ENCODE measurements around the gene ACOT4.
"Not testable (repeated sequence)": the region's sequence is repeated elsewhere in the genome, so short reads cannot be mapped to it uniquely, and the experiment has no call there.

The ACOT4 gene, protein sequence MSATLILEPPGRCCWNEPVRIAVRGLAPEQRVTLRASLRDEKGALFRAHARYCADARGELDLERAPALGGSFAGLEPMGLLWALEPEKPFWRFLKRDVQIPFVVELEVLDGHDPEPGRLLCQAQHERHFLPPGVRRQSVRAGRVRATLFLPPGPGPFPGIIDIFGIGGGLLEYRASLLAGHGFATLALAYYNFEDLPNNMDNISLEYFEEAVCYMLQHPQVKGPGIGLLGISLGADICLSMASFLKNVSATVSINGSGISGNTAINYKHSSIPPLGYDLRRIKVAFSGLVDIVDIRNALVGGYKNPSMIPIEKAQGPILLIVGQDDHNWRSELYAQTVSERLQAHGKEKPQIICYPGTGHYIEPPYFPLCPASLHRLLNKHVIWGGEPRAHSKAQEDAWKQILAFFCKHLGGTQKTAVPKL

DNA sequence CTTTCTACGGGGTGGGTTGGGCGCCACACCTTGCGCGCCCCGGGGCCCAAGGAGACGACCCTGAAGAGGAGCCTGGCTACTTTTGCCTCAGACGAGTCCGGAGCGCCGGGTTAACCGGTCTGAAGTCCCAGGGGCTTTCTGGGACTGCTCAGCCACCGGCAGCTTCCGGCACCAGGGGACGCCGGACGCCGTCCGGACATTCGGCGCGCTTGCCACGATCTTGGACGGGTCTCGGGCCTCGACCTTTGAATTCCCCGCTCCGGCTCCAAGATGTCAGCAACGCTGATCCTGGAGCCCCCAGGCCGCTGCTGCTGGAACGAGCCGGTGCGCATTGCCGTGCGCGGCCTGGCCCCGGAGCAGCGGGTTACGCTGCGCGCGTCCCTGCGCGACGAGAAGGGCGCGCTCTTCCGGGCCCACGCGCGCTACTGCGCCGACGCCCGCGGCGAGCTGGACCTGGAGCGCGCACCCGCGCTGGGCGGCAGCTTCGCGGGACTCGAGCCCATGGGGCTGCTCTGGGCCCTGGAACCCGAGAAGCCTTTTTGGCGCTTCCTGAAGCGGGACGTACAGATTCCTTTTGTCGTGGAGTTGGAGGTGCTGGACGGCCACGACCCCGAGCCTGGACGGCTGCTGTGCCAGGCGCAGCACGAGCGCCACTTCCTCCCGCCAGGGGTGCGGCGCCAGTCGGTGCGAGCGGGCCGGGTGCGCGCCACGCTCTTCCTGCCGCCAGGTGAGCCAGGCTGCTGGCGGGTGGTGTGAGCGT, at the start of gene ACOT4:
ACOT4 (plus strand) TSS at position 184 of the 760 bp plus-strand sequence; CDS start at position 271, 87 bp downstream.
- DNase-seq = peak; percentile 34 to 87 (median 57)

DNA sequence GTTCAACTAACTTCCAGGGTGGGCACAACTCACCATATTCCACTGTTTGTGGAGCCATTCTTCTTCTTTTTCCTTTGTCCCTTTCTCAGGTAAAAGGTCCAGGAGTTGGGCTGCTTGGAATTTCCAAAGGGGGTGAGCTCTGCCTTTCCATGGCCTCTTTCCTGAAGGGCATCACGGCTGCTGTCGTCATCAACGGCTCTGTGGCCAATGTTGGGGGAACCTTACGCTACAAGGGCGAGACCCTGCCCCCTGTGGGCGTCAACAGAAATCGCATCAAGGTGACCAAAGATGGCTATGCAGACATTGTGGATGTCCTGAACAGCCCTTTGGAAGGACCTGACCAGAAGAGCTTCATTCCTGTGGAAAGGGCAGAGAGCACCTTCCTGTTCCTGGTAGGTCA, 48.7 kb upstream of the ACOT4 start:
- not testable (repeated sequence) for DNase-seq

DNA sequence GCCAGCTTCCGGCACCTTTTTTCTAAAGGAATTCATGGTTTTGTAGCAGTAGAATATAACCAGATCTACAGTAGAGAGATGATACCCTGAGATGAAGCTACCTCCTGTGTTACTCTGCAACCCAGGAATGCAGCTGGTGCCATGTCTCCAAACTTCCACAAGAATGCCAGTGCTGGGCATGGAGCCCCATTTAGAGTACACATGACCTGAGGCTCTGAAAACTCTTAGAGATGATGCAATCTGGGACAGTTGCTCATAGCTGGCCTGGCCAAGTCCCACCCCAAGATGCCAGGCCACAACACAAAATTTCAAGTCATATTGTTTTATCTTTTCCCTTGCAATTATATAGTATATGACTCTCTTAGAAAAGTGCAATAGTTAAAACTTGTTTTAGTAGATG, 46.3 kb upstream of the ACOT4 start:
- not testable (repeated sequence) for DNase-seq

DNA sequence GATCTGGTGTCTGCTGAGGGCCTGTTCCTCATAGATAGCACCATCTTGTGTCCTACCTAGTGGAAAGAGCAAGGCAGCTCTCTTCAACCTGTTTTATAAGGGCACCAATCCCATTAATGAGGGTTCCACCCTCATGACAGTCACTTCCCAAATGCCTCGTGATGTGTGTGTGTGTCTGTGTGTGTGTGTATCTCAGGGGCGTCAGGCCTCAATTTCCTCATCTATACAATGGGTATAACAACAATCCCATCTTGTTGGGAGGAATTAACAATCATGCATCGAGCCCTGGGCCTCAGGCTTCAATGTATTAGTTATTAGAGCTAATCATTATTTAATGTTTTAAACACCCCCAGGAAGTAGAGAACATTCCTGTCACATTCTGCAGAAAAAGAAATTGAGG, 42.6 kb upstream of the ACOT4 start:
- not testable (repeated sequence) for DNase-seq

DNA sequence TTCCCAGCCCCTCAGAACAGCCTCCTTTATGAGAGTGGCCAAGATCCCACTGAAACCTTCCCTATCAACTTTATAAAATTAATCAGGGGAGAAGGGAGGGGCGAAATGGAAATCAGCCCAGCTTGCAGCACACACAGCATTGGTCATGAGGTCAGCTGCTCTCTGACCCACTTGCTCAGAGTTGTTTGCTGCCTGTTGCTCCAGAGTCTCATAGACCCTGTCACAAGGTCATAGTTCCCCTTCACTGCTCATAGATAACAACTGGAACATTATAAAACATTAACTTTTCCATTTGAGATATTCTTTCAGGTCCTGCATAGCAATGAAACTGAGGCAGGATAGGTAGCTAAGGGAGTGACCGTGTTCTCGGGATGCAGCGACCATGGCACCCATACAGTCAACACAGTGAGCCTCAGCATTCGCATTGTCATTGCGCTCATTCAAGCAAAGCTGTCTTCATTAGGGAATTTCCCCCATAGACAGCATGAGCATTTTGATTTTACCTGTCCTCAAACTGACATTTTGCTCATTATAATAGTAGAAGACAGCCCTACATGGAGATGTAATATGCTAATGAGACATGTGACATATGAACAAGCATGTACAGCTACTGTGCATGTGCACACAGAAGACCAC, 41.7 kb upstream of the ACOT4 start:
- not testable (repeated sequence) for DNase-seq

DNA sequence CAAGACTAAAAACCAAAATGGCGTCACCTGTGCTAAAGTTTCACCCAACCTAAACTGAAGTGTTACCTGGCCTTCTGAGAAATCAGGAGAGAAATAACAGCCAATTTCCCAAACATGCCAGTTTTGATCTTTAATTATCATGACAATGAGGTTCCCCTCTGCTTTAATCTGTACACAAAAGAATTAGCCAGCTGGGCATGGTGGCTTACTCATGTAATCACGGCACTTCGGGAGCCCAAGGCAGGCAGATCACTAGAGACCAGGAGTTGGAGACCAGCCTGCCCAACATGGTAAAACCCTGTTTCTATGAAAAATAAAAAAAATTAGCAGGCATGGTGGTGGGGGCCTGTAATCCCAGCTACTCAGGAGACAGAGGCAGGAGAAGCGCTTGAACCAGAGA, 37.8 kb upstream of the ACOT4 start:
- DNase-seq = no peak

DNA sequence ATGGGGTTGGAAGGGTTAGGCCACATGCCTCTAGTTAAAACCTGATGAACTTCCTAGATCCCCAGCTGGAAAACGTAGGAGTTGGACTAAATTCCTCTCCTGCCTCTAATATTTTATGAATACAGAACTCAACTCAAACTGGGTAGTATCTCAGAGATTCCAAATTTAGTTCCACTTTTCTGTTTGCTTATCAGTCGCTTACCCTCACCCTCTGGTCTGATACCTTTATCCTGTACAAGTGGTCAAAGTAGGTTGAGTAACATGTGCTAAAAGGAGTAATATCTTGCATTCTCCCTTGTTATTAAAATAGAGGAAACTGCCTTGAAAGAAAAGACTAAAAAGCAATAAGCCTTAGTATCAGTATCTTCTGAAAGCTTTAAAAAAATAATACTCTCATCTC, 34.5 kb upstream of the ACOT4 start:
- DNase-seq = not testable (repeated sequence)

DNA sequence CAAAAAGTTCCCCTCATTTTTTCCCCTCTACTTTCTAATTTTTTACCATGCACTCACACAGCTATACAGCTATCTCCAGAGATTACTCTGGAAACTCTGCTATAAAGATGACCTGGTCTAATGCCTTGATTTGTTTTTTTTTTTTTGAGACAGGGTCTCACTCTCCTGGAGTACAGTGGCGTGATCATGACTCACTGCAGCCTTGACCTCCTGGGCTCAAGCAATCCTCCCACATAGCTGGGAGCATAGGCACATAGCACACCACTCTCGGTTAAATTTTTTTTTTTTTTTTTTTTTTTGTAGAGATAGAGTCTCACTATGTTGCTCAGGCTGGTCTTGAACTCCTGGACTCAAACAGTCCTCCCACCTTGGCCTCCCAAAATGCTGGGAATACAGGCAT, 33.4 kb upstream of the ACOT4 start:
- DNase-seq = not testable (repeated sequence)

DNA sequence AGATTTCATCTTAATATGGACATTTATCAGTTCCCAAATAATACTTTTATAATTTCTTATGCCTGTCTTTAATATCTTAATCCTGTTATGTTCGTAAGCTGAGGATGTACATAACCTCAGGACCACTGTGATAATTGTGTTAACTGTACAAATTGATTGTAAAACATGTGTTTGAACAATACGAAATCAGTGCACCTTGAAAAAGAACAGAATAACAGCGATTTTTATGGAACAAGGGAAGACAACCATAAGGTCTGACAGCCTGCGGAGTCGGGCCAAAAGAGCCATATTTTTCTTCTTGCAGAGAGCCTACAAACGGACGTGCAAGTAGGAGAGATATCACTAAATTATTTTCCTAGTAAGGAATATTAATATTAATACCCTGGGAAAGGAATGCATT, 29.4 kb upstream of the ACOT4 start:
- DNase-seq = not testable (repeated sequence)

DNA sequence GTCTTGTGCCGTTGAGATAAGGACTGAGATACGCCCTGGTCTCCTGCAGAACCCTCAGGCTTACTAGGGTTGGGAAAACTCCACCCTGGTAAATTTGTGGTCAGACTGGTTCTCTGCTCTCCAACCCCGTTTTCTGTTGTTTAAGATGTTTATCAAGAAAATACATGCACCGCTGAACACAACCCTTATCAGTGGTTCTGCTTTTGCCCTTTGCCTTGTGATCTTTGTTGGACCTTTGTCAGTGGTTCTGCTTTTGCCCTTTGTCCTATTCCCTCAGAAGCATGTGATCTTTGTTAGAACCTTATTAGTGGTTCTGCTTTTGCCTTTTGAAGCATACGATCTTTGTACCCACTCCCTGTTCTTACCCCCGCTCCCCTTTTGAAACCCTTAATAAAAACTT, 29.0 kb upstream of the ACOT4 start:
- not testable (repeated sequence) for DNase-seq

DNA sequence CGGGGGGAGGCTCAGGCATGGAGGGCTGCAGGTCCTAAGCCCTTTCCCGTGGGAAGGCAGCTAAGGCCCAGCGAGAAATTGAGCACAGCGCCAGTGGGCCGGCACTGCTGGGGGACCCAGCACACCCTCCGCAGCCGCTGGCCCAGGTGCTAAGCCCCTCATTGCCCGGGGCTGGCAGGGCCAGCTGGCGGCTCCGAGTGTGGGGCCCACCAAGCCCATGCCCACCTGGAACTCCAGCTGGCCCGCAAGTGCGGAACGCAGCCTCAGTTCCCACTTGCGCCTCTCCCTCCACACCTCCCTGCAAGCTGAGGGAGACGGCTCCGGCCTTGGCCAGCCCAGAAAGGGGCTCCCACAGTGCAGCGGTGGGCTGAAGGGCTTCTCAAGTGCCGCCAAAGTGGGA, 25.2 kb upstream of the ACOT4 start:
- DNase-seq = not testable (repeated sequence)

DNA sequence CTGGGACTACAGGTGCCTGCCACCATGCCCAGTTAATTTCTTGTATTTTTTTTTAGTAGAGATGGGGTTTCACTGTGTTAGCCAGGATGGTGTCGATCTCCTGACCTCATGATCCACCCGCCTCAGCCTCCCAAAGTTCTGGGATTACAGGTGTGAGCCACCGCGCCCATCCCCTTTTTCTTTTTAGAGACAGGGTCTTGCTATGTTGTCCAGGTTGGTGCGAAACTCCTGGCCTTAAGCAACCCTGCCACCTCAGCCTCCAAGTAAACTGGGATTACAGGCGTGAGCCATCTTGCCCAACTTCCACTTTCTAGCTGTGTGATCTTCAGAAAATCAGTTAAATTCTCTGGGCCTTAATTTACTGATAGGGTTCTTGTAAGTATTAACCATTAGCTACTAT, 24.7 kb upstream of the ACOT4 start:
- DNase-seq = not testable (repeated sequence)

DNA sequence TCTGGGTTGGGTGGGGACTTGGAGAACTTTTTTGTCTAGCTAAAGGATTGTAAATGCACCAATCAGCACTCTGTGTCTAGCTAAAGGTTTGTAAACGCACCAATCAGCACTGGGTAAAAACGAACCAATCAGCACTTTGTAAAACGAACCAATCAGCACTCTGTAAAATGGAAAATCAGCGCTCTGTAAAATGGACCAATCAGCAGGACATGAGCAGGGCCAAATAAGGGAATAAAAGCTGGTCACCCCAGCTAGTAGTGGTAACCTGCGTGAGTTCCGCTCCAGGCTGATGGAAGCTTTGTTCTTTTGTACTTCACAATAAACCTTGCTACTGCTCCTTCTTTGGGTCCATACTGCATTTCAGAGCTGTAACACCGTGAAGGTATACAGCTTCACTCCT, 24.3 kb upstream of the ACOT4 start:
- no peak for DNase-seq

DNA sequence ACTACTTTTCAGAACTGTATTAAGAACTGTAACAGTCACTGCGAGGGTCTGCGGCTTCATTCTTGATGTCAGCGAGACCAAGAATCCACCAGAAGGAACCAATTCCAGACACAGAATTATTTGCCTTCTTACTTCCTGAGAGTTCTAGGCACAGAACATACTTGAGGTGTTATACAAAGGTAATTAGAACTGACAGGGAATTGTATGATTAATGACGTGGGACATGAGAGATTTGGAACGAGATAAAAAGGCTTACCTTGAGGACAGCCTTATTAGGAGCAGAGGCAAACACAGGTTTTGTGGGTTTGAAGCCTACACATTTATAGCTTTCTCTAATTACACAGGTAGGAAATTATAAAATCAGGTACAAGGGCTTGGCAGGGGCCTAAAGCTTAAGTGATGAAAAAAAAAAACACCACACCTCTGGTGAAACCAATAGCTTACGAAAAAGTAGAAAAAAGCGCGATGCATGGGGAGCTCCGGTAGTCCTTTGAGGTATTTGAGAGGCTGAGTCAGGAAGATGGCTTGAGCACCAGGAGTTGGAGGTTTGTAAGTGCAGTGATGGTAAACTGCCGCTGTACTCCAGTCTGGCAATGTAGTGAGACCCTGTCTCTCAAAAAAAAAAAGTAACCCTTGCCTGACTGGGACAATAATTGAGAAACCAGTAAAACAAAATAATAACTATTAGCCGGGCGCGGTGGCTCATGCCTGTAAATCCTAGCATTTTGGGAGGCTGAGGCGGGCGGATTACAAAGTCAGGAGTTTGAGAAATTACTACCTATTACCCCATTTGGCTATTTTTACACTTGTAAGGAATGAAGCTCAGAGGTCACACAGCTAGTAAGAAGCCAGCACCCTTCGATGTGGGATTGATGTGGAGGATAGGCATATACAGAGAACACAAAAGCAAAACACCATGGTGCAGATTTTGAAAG, 23.5 kb upstream of the ACOT4 start:
- DNase-seq = peak in 1 of 6 experiments; percentile 20

DNA sequence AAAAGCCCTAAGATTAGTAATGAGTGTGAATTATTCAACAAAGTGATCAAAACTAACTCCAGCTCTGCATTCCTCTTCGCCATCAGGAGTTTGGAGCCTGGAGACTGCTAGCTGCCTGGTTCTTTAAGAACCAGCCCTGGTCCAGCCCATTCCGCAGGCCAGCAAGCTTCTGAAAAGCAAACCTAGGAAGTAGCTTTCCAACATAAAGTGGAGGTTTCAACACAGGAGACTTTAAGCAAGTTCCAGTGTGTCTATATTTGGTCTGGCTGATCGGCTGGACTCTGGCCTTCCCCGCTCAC, 22.8 kb upstream of the ACOT4 start:
- DNase-seq = not testable (repeated sequence)

DNA sequence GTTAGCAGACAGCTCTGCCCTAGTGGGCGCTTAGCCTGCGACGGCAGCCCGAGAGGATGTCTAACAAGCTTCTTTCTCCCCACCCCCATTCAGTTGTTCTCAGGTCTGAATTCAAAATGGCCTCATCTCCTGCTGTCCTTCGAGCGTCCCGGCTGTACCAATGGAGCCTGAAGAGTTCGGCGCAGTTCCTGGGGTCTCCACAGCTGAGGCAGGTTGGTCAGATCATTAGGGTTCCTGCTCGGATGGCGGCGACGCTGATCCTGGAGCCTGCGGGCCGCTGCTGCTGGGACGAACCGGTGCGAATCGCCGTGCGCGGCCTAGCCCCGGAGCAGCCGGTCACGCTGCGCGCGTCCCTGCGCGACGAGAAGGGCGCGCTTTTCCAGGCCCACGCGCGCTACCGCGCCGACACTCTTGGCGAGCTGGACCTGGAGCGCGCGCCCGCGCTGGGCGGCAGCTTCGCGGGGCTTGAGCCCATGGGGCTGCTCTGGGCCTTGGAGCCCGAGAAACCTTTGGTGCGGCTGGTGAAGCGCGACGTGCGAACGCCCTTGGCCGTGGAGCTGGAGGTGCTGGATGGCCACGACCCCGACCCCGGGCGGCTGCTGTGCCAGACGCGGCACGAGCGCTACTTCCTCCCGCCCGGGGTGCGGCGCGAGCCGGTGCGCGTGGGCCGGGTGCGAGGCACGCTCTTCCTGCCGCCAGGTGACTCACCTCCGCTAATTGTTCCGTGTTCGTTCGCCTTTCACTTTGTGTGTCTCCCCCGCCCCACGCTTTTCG, 22.3 kb upstream of the ACOT4 start, which contains the start of gene ACOT2:
ACOT2 (plus strand) TSS at position 29 of the 774 bp plus-strand sequence; CDS start at position 57, 28 bp downstream.
- peak; percentile 50 to 83 (median 60) for DNase-seq

DNA sequence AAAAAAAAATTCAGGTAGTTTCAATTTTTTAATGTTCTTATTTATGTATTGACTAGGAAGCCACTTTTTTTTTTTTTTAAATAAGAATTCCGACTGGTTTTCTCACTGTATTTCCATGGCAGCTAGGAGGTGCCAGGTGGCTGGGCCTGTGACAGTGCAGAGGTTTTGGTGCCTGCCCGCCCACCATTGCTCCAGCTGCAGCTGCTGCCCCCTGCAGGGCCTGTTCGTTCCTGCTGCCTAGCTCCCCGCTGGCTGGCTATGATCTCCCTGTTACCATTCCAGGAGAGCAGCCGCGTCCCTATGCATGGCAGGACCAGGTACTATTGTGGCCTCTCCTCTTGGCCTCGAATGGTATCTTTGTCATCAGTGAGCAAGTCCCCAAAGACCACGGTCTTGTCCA, 20.8 kb upstream of the ACOT4 start:
- peak; percentile 19 to 53 (median 26) for DNase-seq

DNA sequence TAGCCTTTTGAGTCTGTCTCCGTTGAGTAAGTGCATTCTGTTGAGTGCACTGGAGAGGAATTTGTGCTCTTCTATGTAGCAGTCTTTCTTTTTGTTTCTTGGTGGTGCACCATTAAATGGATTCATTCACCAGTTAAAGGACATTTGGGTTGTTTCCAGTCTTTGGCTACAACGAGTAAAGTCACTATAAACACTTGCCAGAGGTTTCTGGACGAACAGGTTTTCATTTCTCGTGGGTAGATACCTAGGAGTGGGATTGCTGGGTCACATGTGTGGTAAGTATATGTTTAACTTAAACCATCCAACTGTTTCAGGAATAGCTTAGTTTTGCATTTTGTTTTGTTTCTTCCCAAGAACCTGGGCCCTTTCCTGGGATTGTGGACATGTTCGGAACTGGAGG, 18.6 kb upstream of the ACOT4 start:
- DNase-seq = not testable (repeated sequence)

DNA sequence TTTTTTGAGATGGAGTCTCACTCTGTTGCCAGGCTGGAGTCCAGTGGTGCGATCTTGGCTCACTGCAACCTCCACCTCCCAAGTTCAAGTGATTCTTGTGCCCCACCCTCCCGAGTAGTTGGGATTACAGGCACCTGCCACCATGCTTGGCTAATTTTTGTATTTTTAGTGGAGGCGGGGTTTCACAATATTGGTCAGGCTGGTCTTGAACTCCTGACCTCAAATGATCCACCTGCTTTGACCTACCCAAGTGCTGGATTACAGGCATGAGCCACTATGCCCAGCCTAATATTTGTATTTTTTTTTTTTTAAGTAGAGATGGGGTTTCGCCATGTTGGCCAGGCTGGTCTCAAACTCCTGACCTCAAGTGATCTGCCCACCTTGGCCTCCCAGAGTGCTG, 17.9 kb upstream of the ACOT4 start:
- not testable (repeated sequence) for DNase-seq

DNA sequence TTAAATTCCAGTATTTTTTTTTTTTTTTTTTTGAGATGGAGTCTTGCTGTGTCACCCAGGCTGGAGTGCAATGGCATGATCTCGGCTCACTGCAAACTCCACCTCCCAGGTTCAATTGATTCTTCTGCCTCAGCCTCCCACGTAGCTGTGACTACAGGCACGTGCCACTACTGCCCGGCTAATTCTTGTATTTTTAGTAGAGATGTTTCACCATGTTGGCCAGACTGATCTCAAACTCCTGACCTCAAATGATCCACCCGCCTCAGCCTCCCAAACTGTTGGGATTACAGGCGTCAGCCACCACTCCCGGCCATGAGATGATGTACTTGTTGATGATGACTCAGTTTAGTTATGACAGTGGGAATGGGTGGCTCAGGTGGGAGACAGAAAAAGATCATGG, 17.4 kb upstream of the ACOT4 start:
- not testable (repeated sequence) for DNase-seq

DNA sequence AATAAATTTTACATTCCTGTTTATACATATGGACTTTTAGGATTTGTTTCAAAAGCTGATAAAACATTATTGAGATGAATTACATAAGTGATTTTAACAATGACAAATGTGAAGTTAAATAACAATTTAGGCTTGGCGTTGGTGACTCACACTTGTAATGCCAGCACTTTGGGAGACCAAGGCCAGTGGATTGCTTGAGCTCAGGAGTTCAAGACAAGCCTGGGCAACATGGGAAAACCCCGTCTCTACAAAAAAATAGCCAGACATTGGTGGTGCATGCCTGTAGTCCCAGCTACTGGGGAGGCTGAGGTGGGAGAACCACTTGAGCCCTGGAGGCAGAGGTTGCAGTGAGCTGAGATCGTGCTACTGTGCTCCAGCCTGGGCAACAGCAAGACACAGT, 15.3 kb upstream of the ACOT4 start:
- no peak for DNase-seq

DNA sequence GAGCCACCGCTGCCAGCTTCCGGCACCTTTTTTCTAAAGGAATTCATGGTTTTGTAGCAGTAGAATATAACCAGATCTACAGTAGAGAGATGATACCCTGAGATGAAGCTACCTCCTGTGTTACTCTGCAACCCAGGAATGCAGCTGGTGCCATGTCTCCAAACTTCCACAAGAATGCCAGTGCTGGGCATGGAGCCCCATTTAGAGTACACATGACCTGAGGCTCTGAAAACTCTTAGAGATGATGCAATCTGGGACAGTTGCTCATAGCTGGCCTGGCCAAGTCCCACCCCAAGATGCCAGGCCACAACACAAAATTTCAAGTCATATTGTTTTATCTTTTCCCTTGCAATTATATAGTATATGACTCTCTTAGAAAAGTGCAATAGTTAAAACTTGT, 14.5 kb upstream of the ACOT4 start:
- DNase-seq = not testable (repeated sequence)
